Measurements from ENCODE around the gene CCDC124. TPM values are rescaled to one million over a fixed set of nuclear protein-coding genes. Genes with fewer than 3 reads are reported as not detected.

Gene CCDC124
- total RNA-seq, 2 experiments from 2014 or later, result 26.9 to 28.1 TPM

- Mint-ChIP-seq H3K4me1 (ENCODE audit: low read depth) (no peaks in the 10 kb centered on the region), H3K36me3 (ENCODE audit: low read depth) (no peaks in the 10 kb centered on the region), H3K4me3 (no peak overlapping the region), H3K27me3 (peaks cover 5% of the 10 kb centered on the region), H3K9me3 (no peaks in the 10 kb centered on the region), H3K27ac (no peak overlapping the region)
- Histone ChIP-seq H3K36me3 (ENCODE audit: insufficient read depth, low read length) (no peaks in the 10 kb centered on the region), H3K27me3 (ENCODE audit: control insufficient read depth in 1 of 2, insufficient read depth in 2 of 2, low read length in 2 of 2) (peaks cover 2 to 8% of the 10 kb centered on the region in 2 experiments), H3K27ac (ENCODE audit: low read depth in 1 of 2, low read length in 2 of 2) (no peak overlapping the region), H3K4me3 (ENCODE audit: low read length) (no peak overlapping the region), H3K9me3 (ENCODE audit: control insufficient read depth in 1 of 2, insufficient read depth in 1 of 2, low read length in 2 of 2) (no peaks in the 10 kb centered on the region), H3K4me1 (ENCODE audit: insufficient read depth, low read length) (no peaks in the 10 kb centered on the region)
- DNase-seq, result no peak
- ChIA-PET POLR2A (no interaction called here), CTCF (interaction anchor here (1.2 to 1.6 kb wide), 2 partner anchors 12 to 468 kb away, joined by 3 read pairs; partner anchors contain the start of gene CCDC124)
- intact Hi-C loops (cut with DNase I, micrococcal nuclease), result no loop called here
- no peak for TF ChIP-seq CTCF (IDR thresholded peaks at IDR 0.05)
- no peak for ATAC-seq (ENCODE audit: poor library complexity)
Measured at GRCh38 chr19:17920527-17920926, 12.3 kb upstream of the CCDC124 start.

GRCh38 chr19:17922138-17922537 is 10.7 kb upstream of the CCDC124 start:
- Histone ChIP-seq H3K4me3 (ENCODE audit: low read length) (no peak overlapping the region), H3K9me3 (ENCODE audit: control insufficient read depth in 1 of 2, insufficient read depth in 1 of 2, low read length in 2 of 2) (no peaks in the 10 kb centered on the region), H3K36me3 (ENCODE audit: insufficient read depth, low read length) (no peaks in the 10 kb centered on the region), H3K27ac (ENCODE audit: low read depth in 1 of 2, low read length in 2 of 2) (no peak overlapping the region), H3K27me3 (ENCODE audit: control insufficient read depth in 1 of 2, insufficient read depth in 2 of 2, low read length in 2 of 2) (peaks cover 0 to 2% of the 10 kb centered on the region in 2 experiments), H3K4me1 (ENCODE audit: insufficient read depth, low read length) (no peaks in the 10 kb centered on the region)
- ChIA-PET POLR2A (no interaction called here), CTCF (interaction anchor here (1.6 kb wide), 1 partner anchor 10 kb away, joined by 3 read pairs; the partner anchor contains the start of gene CCDC124)
- no peaks in the 10 kb centered on the region for H3K36me3 Mint-ChIP-seq (ENCODE audit: low read depth)
- intact Hi-C loops (cut with DNase I, micrococcal nuclease), result no loop called here
- no peak for TF ChIP-seq CTCF (IDR thresholded peaks at IDR 0.05)
- DNase-seq, result no peak
- no peak overlapping the region for H3K4me3 Mint-ChIP-seq
- H3K27ac Mint-ChIP-seq, result no peak overlapping the region
- H3K27me3 Mint-ChIP-seq, result no peaks in the 10 kb centered on the region
- no peaks in the 10 kb centered on the region for H3K9me3 Mint-ChIP-seq
- no peaks in the 10 kb centered on the region for H3K4me1 Mint-ChIP-seq (ENCODE audit: low read depth)
- no peak for ATAC-seq (ENCODE audit: poor library complexity)

GRCh38 chr19:17926044-17926443 is 6.8 kb upstream of the CCDC124 start:
- intact Hi-C loops (cut with DNase I, micrococcal nuclease), result no loop called here
- no peak overlapping the region for H3K27ac Mint-ChIP-seq
- H3K36me3 ChIP-seq (ENCODE audit: insufficient read depth, low read length), result no peaks in the 10 kb centered on the region
- H3K27me3 ChIP-seq (ENCODE audit: control insufficient read depth in 1 of 2, insufficient read depth in 2 of 2, low read length in 2 of 2), result no peaks in the 10 kb centered on the region
- TF ChIP-seq CTCF (IDR thresholded peaks at IDR 0.05), result no peak
- no peaks in the 10 kb centered on the region for H3K9me3 Mint-ChIP-seq
- DNase-seq, result no peak
- H3K4me3 Mint-ChIP-seq, result no peak overlapping the region
- H3K9me3 ChIP-seq (ENCODE audit: control insufficient read depth in 1 of 2, insufficient read depth in 1 of 2, low read length in 2 of 2), result no peaks in the 10 kb centered on the region
- ATAC-seq (ENCODE audit: poor library complexity), result no peak
- H3K4me3 ChIP-seq (ENCODE audit: low read length), result no peak overlapping the region
- no peaks in the 10 kb centered on the region for H3K36me3 Mint-ChIP-seq (ENCODE audit: low read depth)
- H3K4me1 ChIP-seq (ENCODE audit: insufficient read depth, low read length), result no peaks in the 10 kb centered on the region
- no peaks in the 10 kb centered on the region for H3K4me1 Mint-ChIP-seq (ENCODE audit: low read depth)
- H3K27me3 Mint-ChIP-seq, result no peaks in the 10 kb centered on the region
- ChIA-PET CTCF (interaction anchor here (2.0 kb wide), 1 partner anchor 67 kb away, joined by 6 read pairs; the partner anchor contains the start of gene RPL18A), POLR2A (no interaction called here)
- H3K27ac ChIP-seq (ENCODE audit: low read depth in 1 of 2, low read length in 2 of 2), result no peak overlapping the region

Measured in CD4-positive, alpha-beta T cell (primary cell).